Neural progenitor cell (in vitro differentiated cells): ENCODE data around the gene TAF1C. TPM values are rescaled to one million over a fixed set of nuclear protein-coding genes. Genes with fewer than 3 reads are reported as not detected.

Experiments used
- DNase-seq: peaks from one replicate; pipeline ENCODE4 v3.0.0-alpha.2; 2016; ENCODE audit warnings: low spot score
- H2AFZ ChIP-seq: fragments of 200-600 bp; sonication (generic); replicated peaks from 2 replicates; pipeline ENCODE4 v1.6.1; 2016; ENCODE audit warnings: antibody characterized with exemption
- H3F3A ChIP-seq: fragments of 200-600 bp; sonication (generic); 2 replicates; pipeline ENCODE4 v1.6.1; 2016; ENCODE audit warnings: antibody characterized with exemption, low read depth
- H3K27ac ChIP-seq: fragments of 200-600 bp; sonication (generic); 2 replicates; pipeline ENCODE4 v1.5.1; 2016; ENCODE audit warnings: mild to moderate bottlenecking
- H3K27me3 ChIP-seq: fragments of 200-600 bp; sonication (generic); 2 replicates; pipeline ENCODE4 v1.6.1; 2016; ENCODE audit warnings: mild to moderate bottlenecking, moderate library complexity
- H3K36me3 ChIP-seq: fragments of 200-600 bp; sonication (generic); 2 replicates; pipeline ENCODE4 v1.5.1; 2016
- H3K4me1 ChIP-seq: fragments of 200-600 bp; sonication (generic); 2 replicates; pipeline ENCODE4 v1.6.1; 2016; ENCODE audit warnings: mixed run types
- H3K4me2 ChIP-seq: fragments of 200-600 bp; sonication (generic); 2 replicates; pipeline ENCODE4 v1.6.1; 2016
- H3K4me3 ChIP-seq: fragments of 200-600 bp; sonication (generic); 2 replicates; pipeline ENCODE4 v1.5.1; 2016
- H3K79me2 ChIP-seq: fragments of 200-600 bp; sonication (generic); 2 replicates; pipeline ENCODE4 v1.6.1; 2016; ENCODE audit warnings: low read depth
- H3K9ac ChIP-seq: fragments of 200-600 bp; sonication (generic); 2 replicates; pipeline ENCODE4 v1.6.1; 2016
- H3K9me3 ChIP-seq: fragments of 200-600 bp; sonication (generic); 2 replicates; pipeline ENCODE4 v1.5.1; 2016; ENCODE audit warnings: low read depth
- H4K20me1 ChIP-seq: fragments of 200-600 bp; sonication (generic); 2 replicates; pipeline ENCODE4 v1.6.1; 2016; ENCODE audit warnings: low read depth
- H3K27ac Mint-ChIP-seq: 3 replicates; pipeline ENCODE4 v1.8.0; 2021; ENCODE audit warnings: mixed read lengths
- H3K27me3 Mint-ChIP-seq: 2 replicates; pipeline ENCODE4 v1.8.0; 2022; ENCODE audit warnings: low read depth, mild to moderate bottlenecking, inconsistent platforms, moderate library complexity, mixed read lengths; ENCODE audit not compliant: insufficient read depth
- H3K36me3 Mint-ChIP-seq: 3 replicates; pipeline ENCODE4 v1.8.0; 2021; ENCODE audit warnings: mixed read lengths
- H3K4me1 Mint-ChIP-seq: 3 replicates; pipeline ENCODE4 v1.8.0; 2021; ENCODE audit warnings: mixed read lengths
- H3K4me3 Mint-ChIP-seq: 3 replicates; pipeline ENCODE4 v1.8.0; 2021; ENCODE audit warnings: mild to moderate bottlenecking, moderate library complexity, mixed read lengths
- H3K9me3 Mint-ChIP-seq: 3 replicates; pipeline ENCODE4 v1.8.0; 2020; ENCODE audit warnings: mixed read lengths
- CTCF ChIP-seq: fragments of 200-600 bp; sonication (generic); IDR thresholded peaks from 2 replicates; pipeline ENCODE4 v1.5.1; 2017; ENCODE audit warnings: antibody characterized with exemption, mild to moderate bottlenecking
- EZH2 ChIP-seq: fragments of 200-600 bp; sonication (generic); IDR thresholded peaks from 2 replicates; pipeline ENCODE4 v1.6.1; 2017; ENCODE audit warnings: antibody characterized with exemption, mild to moderate bottlenecking, moderate library complexity
- EZH2phosphoT487 ChIP-seq: fragments of 200-600 bp; sonication (generic); IDR thresholded peaks from 2 replicates; pipeline ENCODE4 v1.6.1; 2017; ENCODE audit warnings: antibody characterized with exemption
- total RNA-seq: library from RNA; depleted of rRNA; stranded (reverse); fragments of >200 nt; gene quantifications from 2 replicates; pipeline ENCODE4 v1.2.3, GENCODE V29; 2015; ENCODE audit warnings: low replicate concordance

Gene TAF1C
- total RNA-seq, 1 donor from 2014 or later: 23.3 TPM

- Histone ChIP-seq H3K79me2 (no peaks in the 10 kb centered on the region), H3K27me3 (peaks cover 15% of the 10 kb centered on the region), H3K27ac (no peak overlapping the region), H3F3A (no peaks in the 10 kb centered on the region), H3K4me3 (no peak overlapping the region), H3K9me3 (no peaks in the 10 kb centered on the region), H3K9ac (no peak overlapping the region), H3K4me1 (no peaks in the 10 kb centered on the region), H4K20me1 (no peaks in the 10 kb centered on the region), H2AFZ (no peak overlapping the region), H3K4me2 (no peak overlapping the region), H3K36me3 (no peaks in the 10 kb centered on the region)
- DNase-seq: no peak
- Mint-ChIP-seq H3K4me3 (no peak overlapping the region), H3K36me3 (no peaks in the 10 kb centered on the region), H3K27me3 (peaks cover 8% of the 10 kb centered on the region), H3K4me1 (peaks cover 4% of the 10 kb centered on the region), H3K9me3 (no peaks in the 10 kb centered on the region), H3K27ac (no peak overlapping the region)
- TF ChIP-seq CTCF (no peak), EZH2phosphoT487 (no peak), EZH2 (no peak)
These were observed 35.9 kb downstream of the TAF1C start for GRCh38 chr16:84150926-84151325.

- peaks cover 14% of the 10 kb centered on the region for H3K4me1 Mint-ChIP-seq
- peaks cover 8% of the 10 kb centered on the region for H3K9me3 Mint-ChIP-seq
- Histone ChIP-seq H3K27me3 (peaks cover 22% of the 10 kb centered on the region), H3K4me2 (peak within 1 kb of the TSS; percentile 99), H3F3A (peaks cover 15% of the 10 kb centered on the region), H3K4me3 (peak within 1 kb of the TSS; percentile 94), H4K20me1 (peaks cover 28% of the 10 kb centered on the region), H3K27ac (peak within 1 kb of the TSS; percentile 60), H3K79me2 (peaks cover 43% of the 10 kb centered on the region), H3K9ac (peak within 1 kb of the TSS; percentile 59), H3K36me3 (no peaks in the 10 kb centered on the region), H3K4me1 (peaks cover 5% of the 10 kb centered on the region), H3K9me3 (no peaks in the 10 kb centered on the region), H2AFZ (peak within 1 kb of the TSS; percentile 96)
- TF ChIP-seq CTCF (peak; percentile 43), EZH2phosphoT487 (no peak)
- DNase-seq: peak; percentile 97
- H3K27ac Mint-ChIP-seq: peak within 1 kb of the TSS; percentile 70
- H3K27me3 Mint-ChIP-seq: peaks cover 12% of the 10 kb centered on the region
- H3K4me3 Mint-ChIP-seq: peak within 1 kb of the TSS; percentile 99
- peaks cover 21% of the 10 kb centered on the region for H3K36me3 Mint-ChIP-seq
These were observed 41.8 kb downstream of the TAF1C start, which contains the start of the genes DNAAF1 and HSDL1 for GRCh38 chr16:84144859-84145639. TSS of gene DNAAF1 (plus strand) at chr16:84145308. CDS start at chr16:84145441, 133 bp downstream. TSS of gene HSDL1 (minus strand) at chr16:84145177. CDS start at chr16:84131321, 13,856 bp downstream.

GRCh38 chr16:84144209-84144858, 42.5 kb downstream of the TAF1C start:
- H3K27me3 Mint-ChIP-seq: peaks cover 12% of the 10 kb centered on the region
- Histone ChIP-seq H3K4me3 (peak overlapping the region; percentile 94), H3K27ac (peak overlapping the region; percentile 60)

More at GRCh38 chr16:84144209-84144858, 42.5 kb downstream of the TAF1C start:
- peaks cover 51% of the 10 kb centered on the region for H3K79me2 ChIP-seq
- H3K4me1 Mint-ChIP-seq: peaks cover 21% of the 10 kb centered on the region
- peaks cover 9% of the 10 kb centered on the region for H3K4me1 ChIP-seq
- H3K27me3 ChIP-seq: peaks cover 22% of the 10 kb centered on the region
- TF ChIP-seq CTCF (no peak), EZH2phosphoT487 (no peak), EZH2 (no peak)
- peaks cover 9% of the 10 kb centered on the region for H3K9me3 Mint-ChIP-seq
- peak overlapping the region; percentile 74 for H2AFZ ChIP-seq
- H4K20me1 ChIP-seq: peaks cover 35% of the 10 kb centered on the region
- H3K27ac Mint-ChIP-seq: peak overlapping the region; percentile 70
- DNase-seq: peak; percentile 62
- H3K4me3 Mint-ChIP-seq: peak overlapping the region; percentile 99
- H3K36me3 ChIP-seq: no peaks in the 10 kb centered on the region
- H3K36me3 Mint-ChIP-seq: peaks cover 21% of the 10 kb centered on the region
- peak overlapping the region; percentile 99 for H3K4me2 ChIP-seq
- peak overlapping the region; percentile 59 for H3K9ac ChIP-seq
- H3F3A ChIP-seq: peaks cover 15% of the 10 kb centered on the region
- H3K9me3 ChIP-seq: no peaks in the 10 kb centered on the region
